ENCODE measurements around the gene NKG7. TPM values are rescaled to one million over a fixed set of nuclear protein-coding genes. Genes with fewer than 3 reads are reported as not detected.

The NKG7 gene
- total and polyA plus RNA-seq, 2 of the 13 experiments (the other 11 are each of a cell fraction or from before 2014, with no cell fraction given) = 0.40 TPM; not detected in 1

DNA sequence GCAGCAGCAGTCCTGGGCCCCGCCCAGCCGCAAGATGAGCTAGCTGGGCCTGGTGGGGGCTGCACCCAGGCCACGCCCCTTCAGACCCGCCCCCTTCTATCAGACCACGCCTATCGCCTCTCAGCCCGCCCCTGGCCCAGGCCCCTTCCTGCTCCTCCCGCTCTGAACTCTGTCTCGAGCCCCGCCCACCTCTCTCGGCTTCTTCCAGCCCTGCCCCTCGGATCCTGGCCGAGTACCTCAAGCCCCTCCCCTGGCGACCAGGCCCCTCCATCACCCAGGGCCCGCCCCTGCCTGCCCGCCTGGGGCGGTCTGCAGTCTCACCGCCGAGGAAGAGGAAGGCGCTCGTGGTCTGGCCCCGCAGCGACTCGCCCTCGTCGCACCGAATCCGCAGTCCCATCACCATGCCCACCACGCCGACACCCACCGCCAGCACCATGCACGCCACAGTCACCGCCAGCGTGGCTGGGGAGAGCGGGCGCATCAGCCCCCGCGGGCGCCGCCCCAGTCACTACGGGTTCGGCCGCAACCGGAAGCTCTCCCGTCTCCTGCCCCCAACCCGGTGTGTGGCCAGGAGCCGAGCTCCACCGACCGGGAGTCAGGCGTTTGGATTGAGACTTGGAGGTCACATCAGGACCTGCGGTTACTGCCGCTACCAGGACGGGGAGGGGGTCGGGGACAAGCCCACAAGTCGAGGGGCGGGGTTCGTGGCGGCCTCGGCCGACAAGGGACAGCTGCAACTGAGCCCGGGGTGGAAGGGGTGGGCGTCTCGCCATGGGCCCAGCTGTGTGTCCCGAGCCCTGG, 4.7 kb downstream of the NKG7 start (continued):
- TF ChIP-seq LRRFIP1 (CRISPR knock-in tag; conservative IDR thresholded peaks at IDR 0.05) = no peak
- TF ChIP-seq ZNF615 (CRISPR knock-in tag; IDR thresholded peaks at IDR 0.05; ENCODE audit: borderline replicate concordance) = no peak
- no peak for TF ChIP-seq ZNF75D (CRISPR knock-in tag; IDR thresholded peaks at IDR 0.05; ENCODE audit: borderline replicate concordance)
- peak; percentile 89; the same call in 1 of the 2 replicates for TF ChIP-seq TERF1 (CRISPR knock-in tag; IDR thresholded peaks at IDR 0.05)
- peak; percentile 90 for TF ChIP-seq PHF5A (CRISPR knock-in tag; IDR thresholded peaks at IDR 0.05; ENCODE audit: low read depth, unreplicated experiment)
- TF ChIP-seq BRCA1 (CRISPR knock-in tag; IDR thresholded peaks at IDR 0.05) = no peak
- no peak for TF ChIP-seq HOXA5 (CRISPR knock-in tag; IDR thresholded peaks at IDR 0.05)
- TF ChIP-seq TARDBP (CRISPR knock-in tag; IDR thresholded peaks at IDR 0.05) = peak; percentile 81
- TF ChIP-seq ZKSCAN5 (CRISPR knock-in tag; IDR thresholded peaks at IDR 0.05) = no peak
- TF ChIP-seq FOXK2 (IDR thresholded peaks at IDR 0.05) = no peak
- TF ChIP-seq SPEN (CRISPR knock-in tag; IDR thresholded peaks at IDR 0.05; ENCODE audit: low read depth) = peak; percentile 43; the same call in 1 of the 2 replicates
- TF ChIP-seq, protein P1, sequence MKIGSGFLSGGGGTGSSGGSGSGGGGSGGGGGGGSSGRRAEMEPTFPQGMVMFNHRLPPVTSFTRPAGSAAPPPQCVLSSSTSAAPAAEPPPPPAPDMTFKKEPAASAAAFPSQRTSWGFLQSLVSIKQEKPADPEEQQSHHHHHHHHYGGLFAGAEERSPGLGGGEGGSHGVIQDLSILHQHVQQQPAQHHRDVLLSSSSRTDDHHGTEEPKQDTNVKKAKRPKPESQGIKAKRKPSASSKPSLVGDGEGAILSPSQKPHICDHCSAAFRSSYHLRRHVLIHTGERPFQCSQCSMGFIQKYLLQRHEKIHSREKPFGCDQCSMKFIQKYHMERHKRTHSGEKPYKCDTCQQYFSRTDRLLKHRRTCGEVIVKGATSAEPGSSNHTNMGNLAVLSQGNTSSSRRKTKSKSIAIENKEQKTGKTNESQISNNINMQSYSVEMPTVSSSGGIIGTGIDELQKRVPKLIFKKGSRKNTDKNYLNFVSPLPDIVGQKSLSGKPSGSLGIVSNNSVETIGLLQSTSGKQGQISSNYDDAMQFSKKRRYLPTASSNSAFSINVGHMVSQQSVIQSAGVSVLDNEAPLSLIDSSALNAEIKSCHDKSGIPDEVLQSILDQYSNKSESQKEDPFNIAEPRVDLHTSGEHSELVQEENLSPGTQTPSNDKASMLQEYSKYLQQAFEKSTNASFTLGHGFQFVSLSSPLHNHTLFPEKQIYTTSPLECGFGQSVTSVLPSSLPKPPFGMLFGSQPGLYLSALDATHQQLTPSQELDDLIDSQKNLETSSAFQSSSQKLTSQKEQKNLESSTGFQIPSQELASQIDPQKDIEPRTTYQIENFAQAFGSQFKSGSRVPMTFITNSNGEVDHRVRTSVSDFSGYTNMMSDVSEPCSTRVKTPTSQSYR (CRISPR knock-in tag; IDR thresholded peaks at IDR 0.05; ENCODE audit: borderline replicate concordance) = 0 out of 2 replicates have a peak, but pooled peaks have one; percentile 33
- TF ChIP-seq ISX (CRISPR knock-in tag; conservative IDR thresholded peaks at IDR 0.05) = no peak
- no peak for TF ChIP-seq NR2F6 (IDR thresholded peaks at IDR 0.05)
- TF ChIP-seq NR2F6 (CRISPR knock-in tag; IDR thresholded peaks at IDR 0.05) = peak; percentile 12
- peak; percentile 48; the same call in 1 of the 2 replicates for TF ChIP-seq GFI1 (CRISPR knock-in tag; IDR thresholded peaks at IDR 0.05; ENCODE audit: borderline replicate concordance)
- no peak for TF ChIP-seq PLSCR1 (CRISPR knock-in tag; IDR thresholded peaks at IDR 0.05; ENCODE audit: borderline replicate concordance)
- peak; percentile 97 for TF ChIP-seq ARHGAP35 (CRISPR knock-in tag; IDR thresholded peaks at IDR 0.05; ENCODE audit: borderline replicate concordance)
- TF ChIP-seq KDM5B (CRISPR knock-in tag; IDR thresholded peaks at IDR 0.05; ENCODE audit: borderline replicate concordance) = peak; percentile 88
- peak; percentile 57; the same call in 1 of the 2 replicates for TF ChIP-seq GLI4 (CRISPR knock-in tag; IDR thresholded peaks at IDR 0.05; ENCODE audit: borderline replicate concordance)
- no peak for TF ChIP-seq DBP (CRISPR knock-in tag; IDR thresholded peaks at IDR 0.05; ENCODE audit: not compliant biosample characterization)
- no peak for TF ChIP-seq ZNF326 (CRISPR knock-in tag; IDR thresholded peaks at IDR 0.05; ENCODE audit: borderline replicate concordance)

All from HepG2 (cell line).